ENCODE data around the gene DGKQ. TPM values are rescaled to one million over a fixed set of nuclear protein-coding genes. Genes with fewer than 3 reads are reported as not detected.
A peak's percentile ranks its signal among the peaks of the same experiment; 100 is the strongest.

The DGKQ gene
- total and polyA plus RNA-seq, 2 of the 13 experiments (the other 11 are each of a cell fraction or from before 2014, with no cell fraction given), result 4.5 to 7.2 TPM

DNA sequence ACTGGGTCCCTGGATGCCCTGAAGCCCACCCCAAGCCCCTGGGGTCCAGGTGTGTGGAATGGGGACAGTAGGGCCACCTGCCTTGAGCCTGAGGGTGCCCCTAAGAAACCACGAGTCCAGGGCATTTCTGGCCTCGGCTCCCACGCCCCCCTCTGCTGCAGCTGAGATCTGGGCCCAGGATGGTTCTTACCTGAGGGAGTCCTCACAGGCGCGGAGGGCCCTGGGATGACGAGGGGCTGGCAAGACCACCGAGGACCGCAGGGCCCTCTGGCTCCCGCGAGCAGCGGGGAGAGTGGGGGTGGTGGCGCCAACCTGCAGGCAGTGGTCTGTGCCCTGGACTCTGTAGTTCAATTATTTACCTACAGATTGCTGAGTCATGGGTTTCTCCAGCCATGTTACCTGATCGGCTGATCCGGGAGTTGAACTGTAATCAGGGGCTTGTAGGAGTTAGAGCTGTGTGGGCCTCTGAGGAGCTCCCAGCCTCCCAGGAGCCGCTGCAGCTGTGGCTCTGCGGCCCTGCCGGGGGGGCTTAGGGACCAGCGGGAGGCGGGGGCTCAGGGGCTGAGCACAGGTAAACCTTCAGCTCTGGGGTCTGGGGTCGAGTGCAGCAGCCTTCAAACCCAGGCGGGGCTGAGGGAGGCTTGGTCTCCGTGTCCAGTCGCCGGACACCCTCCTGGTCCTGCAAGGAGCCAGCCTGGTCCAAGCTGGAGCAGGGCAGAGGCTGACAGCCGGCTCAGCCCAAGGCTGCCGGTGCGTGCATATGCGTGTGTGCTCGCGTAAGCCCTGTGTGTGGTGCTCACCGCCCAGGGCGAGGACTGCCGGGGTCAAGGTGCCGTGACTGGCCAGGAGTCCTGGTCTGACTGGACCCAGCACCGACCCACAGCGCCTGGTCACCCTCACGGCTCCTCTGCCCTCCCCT, 20.0 kb upstream of the DGKQ start, which contains the start of gene SLC26A1 (continued):
- TF ChIP-seq, protein P1, sequence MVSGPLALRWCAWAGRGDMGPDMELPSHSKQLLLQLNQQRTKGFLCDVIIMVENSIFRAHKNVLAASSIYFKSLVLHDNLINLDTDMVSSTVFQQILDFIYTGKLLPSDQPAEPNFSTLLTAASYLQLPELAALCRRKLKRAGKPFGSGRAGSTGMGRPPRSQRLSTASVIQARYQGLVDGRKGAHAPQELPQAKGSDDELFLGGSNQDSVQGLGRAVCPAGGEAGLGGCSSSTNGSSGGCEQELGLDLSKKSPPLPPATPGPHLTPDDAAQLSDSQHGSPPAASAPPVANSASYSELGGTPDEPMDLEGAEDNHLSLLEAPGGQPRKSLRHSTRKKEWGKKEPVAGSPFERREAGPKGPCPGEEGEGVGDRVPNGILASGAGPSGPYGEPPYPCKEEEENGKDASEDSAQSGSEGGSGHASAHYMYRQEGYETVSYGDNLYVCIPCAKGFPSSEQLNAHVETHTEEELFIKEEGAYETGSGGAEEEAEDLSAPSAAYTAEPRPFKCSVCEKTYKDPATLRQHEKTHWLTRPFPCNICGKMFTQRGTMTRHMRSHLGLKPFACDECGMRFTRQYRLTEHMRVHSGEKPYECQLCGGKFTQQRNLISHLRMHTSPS (CRISPR knock-in tag; IDR thresholded peaks at IDR 0.05; ENCODE audit: low read depth), result no peak; the same call in none of the 2 replicates
- TF ChIP-seq ZBED4 (CRISPR knock-in tag; IDR thresholded peaks at IDR 0.05; ENCODE audit: borderline replicate concordance), result peak; percentile 96; the same call in 1 of the 2 replicates
- 0 out of 2 replicates have a peak, but pooled peaks have one; percentile 42 for TF ChIP-seq ZFP41 (CRISPR knock-in tag; IDR thresholded peaks at IDR 0.05; ENCODE audit: borderline replicate concordance)
- TF ChIP-seq ZNF530 (CRISPR knock-in tag; IDR thresholded peaks at IDR 0.05; ENCODE audit: low read depth), result no peak
- TF ChIP-seq, protein P2, sequence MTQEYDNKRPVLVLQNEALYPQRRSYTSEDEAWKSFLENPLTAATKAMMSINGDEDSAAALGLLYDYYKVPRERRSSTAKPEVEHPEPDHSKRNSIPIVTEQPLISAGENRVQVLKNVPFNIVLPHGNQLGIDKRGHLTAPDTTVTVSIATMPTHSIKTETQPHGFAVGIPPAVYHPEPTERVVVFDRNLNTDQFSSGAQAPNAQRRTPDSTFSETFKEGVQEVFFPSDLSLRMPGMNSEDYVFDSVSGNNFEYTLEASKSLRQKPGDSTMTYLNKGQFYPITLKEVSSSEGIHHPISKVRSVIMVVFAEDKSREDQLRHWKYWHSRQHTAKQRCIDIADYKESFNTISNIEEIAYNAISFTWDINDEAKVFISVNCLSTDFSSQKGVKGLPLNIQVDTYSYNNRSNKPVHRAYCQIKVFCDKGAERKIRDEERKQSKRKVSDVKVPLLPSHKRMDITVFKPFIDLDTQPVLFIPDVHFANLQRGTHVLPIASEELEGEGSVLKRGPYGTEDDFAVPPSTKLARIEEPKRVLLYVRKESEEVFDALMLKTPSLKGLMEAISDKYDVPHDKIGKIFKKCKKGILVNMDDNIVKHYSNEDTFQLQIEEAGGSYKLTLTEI (CRISPR knock-in tag; conservative IDR thresholded peaks at IDR 0.05), result no peak
- peak; percentile 3; the same call in 1 of the 2 replicates for TF ChIP-seq ZNF350 (CRISPR knock-in tag; IDR thresholded peaks at IDR 0.05; ENCODE audit: borderline replicate concordance, low read depth)
- TF ChIP-seq ZFP62 (CRISPR knock-in tag; IDR thresholded peaks at IDR 0.05), result no peak
- 0 out of 2 replicates have a peak, but pooled peaks have one; percentile 45 for TF ChIP-seq ZNF550 (CRISPR knock-in tag; IDR thresholded peaks at IDR 0.05; ENCODE audit: borderline replicate concordance)
- peak; percentile 22; the same call in 1 of the 2 replicates for TF ChIP-seq CHD4 (IDR thresholded peaks at IDR 0.05; ENCODE audit: borderline replicate concordance, low read length)
- TF ChIP-seq TFAP4 (IDR thresholded peaks at IDR 0.05; ENCODE audit: borderline replicate concordance, low read depth), result peak; percentile 77; the same call in 1 of the 2 replicates
- no peak for TF ChIP-seq KDM6A (CRISPR knock-in tag; IDR thresholded peaks at IDR 0.05; ENCODE audit: low read depth)
- TF ChIP-seq, protein P3, sequence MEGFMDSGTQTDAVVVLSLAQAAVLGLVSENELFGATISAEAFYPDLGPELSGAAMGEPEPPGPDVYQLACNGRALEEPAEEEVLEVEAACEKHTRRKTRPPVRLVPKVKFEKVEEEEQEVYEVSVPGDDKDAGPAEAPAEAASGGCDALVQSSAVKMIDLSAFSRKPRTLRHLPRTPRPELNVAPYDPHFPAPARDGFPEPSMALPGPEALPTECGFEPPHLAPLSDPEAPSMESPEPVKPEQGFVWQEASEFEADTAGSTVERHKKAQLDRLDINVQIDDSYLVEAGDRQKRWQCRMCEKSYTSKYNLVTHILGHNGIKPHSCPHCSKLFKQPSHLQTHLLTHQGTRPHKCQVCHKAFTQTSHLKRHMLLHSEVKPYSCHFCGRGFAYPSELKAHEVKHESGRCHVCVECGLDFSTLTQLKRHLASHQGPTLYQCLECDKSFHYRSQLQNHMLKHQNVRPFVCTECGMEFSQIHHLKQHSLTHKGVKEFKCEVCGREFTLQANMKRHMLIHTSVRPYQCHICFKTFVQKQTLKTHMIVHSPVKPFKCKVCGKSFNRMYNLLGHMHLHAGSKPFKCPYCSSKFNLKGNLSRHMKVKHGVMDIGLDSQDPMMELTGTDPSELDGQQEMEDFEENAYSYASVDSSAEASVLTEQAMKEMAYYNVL (CRISPR knock-in tag; IDR thresholded peaks at IDR 0.05; ENCODE audit: borderline replicate concordance), result peak; percentile 66; the same call in 1 of the 2 replicates
- TF ChIP-seq ZNF512 (CRISPR knock-in tag; IDR thresholded peaks at IDR 0.05), result no peak
- 0 out of 2 replicates have a peak, but pooled peaks have one; percentile 81 for TF ChIP-seq NCOA1 (CRISPR knock-in tag; IDR thresholded peaks at IDR 0.05)
